Neural progenitor cell (in vitro differentiated cells): ENCODE results near the gene HOMER2.
"Not testable (repeated sequence)": the region's sequence is repeated elsewhere in the genome, so short reads cannot be mapped to it uniquely, and the experiment has no call there.

Source experiments
- CTCF ChIP-seq: fragments of 200-600 bp; sonication (generic); IDR thresholded peaks from 2 replicates; pipeline ENCODE4 v1.5.1; 2017; ENCODE audit warnings: antibody characterized with exemption, mild to moderate bottlenecking
- EZH2 ChIP-seq: fragments of 200-600 bp; sonication (generic); IDR thresholded peaks from 2 replicates; pipeline ENCODE4 v1.6.1; 2017; ENCODE audit warnings: antibody characterized with exemption, mild to moderate bottlenecking, moderate library complexity
- EZH2phosphoT487 ChIP-seq: fragments of 200-600 bp; sonication (generic); IDR thresholded peaks from 2 replicates; pipeline ENCODE4 v1.6.1; 2017; ENCODE audit warnings: antibody characterized with exemption

GRCh38 chr15:82821396-82821795, 131.1 kb downstream of the HOMER2 start:
- not testable (repeated sequence) for TF ChIP-seq CTCF, EZH2phosphoT487, EZH2
